Amniotic stem cell (primary cell): ENCODE data around the gene MYO1D.
"Not testable (repeated sequence)": the region's sequence is repeated elsewhere in the genome, so short reads cannot be mapped to it uniquely, and the experiment has no call there.

ENCODE experiments used
- DNase-seq: peaks from one replicate; lab custom pipeline; 2025; lab: John Stamatoyannopoulos, UW

Gene MYO1D

DNA sequence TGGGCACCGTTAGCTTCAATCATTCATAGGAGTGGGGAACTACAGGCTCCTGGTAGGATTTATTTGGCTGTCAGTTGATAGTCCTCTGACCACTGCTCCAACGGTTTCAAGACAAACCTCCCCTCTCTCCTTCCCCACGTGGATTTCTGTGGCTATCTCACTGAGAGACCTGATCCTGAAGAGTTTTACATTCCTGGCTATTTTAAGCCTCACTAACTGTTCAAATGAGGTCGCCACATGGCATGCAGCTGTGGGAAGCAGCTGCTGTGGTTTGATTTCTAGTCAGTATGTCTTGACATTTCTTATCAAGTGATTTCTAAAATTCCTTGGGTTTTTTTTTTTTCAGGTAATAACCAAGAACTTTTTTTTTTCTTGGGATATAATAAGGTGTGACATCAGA, 351.8 kb downstream of the MYO1D start:
- DNase-seq = no peak

- not testable (repeated sequence) for DNase-seq
Observed at GRCh38 chr17:32524553-32524880, 352.4 kb downstream of the MYO1D start.

DNA sequence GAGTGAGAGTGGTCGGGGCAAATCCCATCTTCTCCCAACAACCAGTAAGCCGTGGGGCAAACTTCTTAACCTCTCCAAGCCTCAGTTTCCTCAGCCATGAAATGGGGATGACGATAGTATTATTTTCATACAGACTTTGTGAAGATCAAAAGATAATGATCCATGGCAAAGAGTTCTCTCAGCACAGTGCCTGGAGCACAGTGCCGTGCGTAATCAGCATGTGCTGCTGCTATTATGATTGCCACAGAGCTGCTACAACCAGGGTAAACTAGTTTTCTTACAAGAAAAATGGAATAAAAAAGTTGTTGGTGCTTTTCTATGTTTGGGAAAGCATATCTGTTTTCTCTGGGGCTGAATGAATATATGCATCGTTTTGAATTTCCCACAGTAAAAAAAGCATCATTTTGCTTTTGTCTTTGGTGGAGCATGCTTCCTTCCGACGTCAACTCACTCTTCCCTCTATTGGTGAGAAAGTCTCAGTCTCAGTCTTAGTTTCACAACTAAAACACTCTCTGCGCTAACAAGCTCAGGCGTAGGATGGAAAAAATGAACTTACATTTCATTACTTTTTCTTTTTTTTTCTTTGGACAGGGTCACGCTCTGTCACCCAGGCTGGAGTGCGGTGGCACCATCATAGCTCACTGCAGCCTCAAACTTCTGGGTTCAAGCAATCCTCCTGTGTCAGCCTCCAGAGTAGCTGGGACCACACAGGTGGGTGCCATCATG, 352.9 kb downstream of the MYO1D start:
- DNase-seq = no peak

DNA sequence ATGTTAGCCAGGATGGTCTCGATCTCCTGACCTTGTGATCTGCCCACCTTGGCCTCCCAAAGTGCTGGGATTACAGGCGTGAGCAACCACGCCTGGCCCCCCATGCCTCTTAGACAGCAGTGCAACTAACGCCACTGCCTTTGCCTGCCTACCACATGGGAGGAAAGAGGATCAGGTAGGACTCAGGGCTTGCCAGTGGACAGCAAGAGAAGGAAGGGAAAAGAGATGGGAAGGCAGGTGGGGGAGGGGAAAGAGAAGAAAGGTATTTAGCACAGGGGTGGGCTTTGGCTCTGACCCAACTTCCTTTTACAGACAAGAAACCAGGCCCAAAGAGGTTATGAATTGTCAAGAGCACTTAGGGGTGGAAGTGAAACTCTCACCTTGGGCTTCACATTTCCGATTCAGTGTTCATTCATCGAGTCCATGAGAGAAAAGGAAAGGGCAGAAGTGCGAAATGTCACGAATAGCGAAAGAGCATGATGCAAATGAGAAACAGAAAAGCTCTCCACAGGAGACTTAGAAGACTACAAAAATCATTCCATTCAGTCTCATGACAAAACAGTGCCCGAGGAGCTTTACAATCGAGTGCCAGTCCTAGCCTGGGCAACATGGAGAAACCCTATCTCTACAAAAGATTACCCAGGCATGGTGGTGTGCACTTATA, 353.8 kb downstream of the MYO1D start:
- no peak for DNase-seq

GRCh38 chr17:32520737-32521404, 356.1 kb downstream of the MYO1D start:
- no peak for DNase-seq

- no peak for DNase-seq
Observed at GRCh38 chr17:32520104-32520701, 356.7 kb downstream of the MYO1D start.

DNA sequence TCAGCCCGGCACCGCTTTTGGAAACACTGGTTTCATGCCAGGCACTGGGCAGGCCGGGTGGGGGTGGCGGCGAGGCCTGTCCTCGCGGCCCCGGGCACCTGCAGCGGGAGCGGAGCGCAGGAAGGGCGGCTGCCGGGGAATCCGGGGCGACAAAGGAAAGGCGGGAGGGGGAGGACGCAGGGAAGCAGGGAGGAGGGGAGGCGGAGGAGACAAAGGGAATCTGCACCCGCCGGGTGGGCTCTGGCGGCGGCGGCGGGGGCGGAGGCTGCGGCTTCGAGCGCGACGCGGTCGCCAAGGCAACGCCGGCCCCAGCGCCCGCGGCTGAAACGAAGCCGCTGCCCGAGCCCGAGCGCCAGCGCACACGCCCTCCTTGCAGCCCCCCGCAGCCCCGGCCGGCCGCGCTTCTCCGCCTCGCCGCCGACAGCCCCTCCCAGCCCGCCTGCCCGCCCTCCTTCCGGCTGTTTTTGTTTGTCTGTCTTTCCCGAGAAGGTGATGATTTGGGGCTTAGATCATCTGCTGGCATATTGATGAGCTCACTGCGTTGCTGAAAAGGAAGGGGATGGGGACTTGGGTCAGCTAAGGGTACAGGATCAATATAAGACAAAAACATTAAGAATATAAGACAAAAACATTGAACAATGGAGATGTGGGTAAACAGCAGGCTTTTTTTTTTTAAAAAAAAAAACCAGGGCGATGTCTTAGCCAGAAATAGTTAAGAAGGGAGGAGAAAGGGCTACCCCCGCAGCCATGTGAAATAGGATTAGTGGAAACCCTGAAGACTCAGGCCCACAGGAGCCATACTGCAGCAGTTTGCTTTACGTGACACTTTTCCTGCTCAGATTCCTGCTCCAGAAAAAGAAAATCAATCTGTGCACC, 357.5 kb downstream of the MYO1D start:
- no peak for DNase-seq

DNA sequence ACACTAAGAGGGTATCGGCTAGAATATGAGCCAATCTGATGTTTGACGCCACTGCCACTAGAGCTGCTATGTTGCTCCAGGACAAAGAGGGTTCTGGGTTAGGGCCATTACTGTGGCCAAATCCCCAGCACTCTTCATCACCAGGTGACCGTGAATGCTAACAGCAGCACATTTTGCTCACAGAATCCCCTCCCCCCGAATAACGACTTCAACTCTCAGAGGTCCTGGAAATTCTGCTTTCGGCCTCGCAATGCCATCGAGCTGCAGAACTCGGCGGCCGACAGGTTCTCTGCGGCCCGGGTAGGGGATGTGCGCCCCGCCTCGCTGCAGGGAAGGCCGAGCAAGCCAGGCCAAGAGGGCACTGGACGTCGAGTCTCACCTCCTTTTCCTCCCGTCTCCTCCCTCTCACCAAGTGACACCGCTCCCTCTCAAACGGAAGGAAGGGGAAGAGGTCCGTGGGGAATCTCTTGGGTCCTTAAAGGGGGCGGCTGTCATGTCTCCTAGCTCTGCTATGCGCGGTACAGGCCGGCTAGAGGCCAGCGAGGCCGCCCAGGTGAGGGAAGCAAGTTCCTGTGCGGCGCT, 358.2 kb downstream of the MYO1D start:
- no peak for DNase-seq

DNA sequence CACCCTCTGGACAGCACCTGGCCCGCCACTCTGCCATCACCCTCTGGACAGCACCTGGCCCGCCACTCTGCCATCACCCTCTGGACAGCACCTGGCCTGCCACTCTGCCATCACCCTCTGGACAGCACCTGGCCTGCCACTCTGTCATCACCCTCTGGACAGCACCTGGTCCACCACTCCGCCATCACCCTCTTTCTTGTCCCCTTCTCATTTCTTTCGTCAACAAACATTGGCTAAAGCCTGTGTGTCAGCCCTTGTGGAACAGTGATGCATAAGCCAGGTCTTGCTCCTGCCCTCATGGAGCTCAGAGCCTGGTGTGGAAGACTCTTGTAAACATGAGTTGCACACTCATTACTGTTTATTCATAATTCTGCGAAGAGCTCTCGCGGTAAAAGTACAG, 358.9 kb downstream of the MYO1D start:
- no peak for DNase-seq

DNA sequence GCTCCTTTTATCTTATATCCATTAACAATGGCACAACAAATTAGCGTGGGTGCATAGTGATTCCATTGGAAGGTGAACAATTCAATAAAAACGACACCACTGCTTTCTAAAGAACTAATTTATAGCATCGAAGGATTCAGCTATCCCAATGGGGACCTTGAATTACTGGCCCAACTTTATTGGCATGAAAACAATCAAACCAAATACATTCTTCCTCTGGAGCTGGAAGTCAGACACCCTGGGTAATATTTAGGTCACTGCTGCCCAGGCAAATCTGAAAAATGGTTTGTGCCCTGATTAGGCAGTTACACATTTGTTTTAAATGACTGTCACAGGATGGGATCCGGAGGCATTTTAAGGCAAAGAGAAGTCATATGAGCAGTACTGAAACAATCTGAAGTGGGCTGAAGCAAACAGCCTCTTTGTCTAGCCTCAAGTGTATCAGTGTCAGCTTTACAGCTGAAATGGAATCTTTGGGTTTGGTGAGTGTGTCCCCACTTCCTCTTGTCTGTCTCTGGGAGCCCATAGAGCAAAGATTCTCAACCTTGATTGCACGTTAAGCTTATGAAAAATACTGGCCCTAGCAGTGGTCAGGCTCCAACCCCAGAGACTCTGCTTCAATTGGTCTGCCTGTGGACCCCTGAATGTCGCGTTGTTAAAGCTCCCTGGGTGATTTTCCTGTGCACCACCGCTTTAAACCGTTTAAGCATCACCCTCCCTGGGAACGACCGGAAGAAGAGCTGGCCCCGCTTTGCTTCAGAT, 359.8 kb downstream of the MYO1D start:
- DNase-seq = no peak

- no peak for DNase-seq
Observed at GRCh38 chr17:32516450-32516849, 360.5 kb downstream of the MYO1D start.

DNA sequence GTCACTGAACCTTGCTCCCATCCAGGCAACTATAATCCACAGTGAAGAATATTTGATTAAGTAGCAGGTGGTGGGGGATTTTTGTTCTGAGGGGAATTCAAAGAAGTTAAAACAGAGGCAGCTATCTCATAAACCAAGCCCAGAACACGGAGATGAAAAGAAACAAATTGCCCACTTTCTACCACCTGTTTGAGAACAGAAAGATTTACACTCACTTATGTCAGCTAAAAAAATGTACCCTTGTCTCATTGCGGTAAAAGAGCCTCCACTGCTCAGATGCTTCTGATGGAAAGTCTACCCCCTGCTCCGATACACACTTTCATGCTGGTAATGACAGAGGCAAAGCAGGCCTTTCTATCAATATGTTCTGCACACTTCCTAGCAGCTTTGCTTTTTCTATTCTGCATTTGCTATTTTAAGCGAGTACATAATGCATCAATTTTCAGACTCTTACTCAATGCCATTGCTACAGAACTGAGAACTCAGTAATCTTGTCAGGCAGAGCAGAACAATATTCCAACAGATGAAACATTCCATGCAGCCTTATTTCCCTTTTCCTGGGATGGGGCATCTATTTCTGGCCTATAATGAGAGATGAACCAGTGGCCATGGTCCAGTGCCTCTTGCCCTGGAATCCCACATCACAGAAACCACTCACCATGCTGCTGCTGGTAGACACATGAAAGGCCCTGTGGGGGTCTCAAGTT, 361.1 kb downstream of the MYO1D start:
- DNase-seq = no peak

DNA sequence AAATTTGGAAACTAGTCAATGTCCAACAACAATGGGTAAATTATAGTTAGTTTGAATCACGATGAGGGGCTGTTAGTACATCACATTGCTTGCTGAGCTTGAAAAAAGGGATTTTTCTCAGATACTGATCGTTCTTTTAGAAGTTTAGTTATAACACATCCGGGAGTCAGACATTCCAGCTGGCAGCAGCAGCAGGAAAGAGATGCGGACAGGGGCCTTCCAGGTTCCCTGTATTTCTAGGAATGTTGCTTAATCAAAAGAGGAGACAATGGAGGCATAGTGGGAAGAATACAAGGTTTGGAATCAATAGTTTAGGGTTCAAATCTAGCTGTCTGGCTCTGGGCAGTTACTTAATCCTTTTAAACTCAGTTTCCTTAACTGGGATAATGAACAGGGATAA, 362.3 kb downstream of the MYO1D start:
- no peak for DNase-seq

DNA sequence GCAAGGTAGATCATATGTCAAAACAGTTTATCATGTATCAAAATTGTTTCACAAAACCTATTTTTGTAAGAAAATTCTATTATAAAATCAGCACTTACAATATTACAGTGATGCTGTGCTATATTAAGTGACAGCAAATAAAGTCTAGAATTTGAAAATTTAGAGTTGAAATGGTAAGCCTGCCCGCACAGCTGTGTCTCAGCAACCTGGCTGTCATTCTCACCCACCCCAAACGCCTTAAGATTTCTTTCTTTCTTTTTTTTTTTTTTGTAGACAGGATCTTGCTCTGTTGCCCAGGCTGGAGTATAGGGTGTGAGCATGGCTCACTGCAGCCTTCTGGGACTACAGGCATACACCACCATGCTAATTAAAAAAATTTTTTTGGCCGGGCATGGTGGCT, 363.3 kb downstream of the MYO1D start:
- DNase-seq = no peak

DNA sequence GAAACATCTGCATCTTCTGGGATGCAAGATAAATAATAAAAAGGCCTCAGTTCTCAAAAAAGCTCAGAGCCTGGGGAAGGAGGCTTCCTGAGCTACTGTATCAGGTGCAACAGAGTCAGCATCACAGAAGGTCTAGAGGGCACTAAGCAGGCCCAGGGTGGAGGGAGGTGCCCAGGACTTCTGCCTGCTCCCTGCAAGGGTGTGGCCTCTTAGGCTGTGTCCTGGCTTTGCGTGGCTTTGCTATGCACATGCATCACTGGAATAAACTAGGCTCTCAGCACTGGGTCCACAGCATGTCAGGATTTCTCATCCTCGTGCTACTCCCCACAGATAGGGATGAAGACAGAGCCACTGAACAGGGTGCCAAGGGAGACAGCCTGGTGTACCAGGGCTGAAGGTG, 364.6 kb downstream of the MYO1D start:
- no peak for DNase-seq

- DNase-seq = no peak
Observed at GRCh38 chr17:32510466-32510865, 366.5 kb downstream of the MYO1D start.

GRCh38 chr17:32508926-32509325, 368.0 kb downstream of the MYO1D start:
- DNase-seq = no peak

DNA sequence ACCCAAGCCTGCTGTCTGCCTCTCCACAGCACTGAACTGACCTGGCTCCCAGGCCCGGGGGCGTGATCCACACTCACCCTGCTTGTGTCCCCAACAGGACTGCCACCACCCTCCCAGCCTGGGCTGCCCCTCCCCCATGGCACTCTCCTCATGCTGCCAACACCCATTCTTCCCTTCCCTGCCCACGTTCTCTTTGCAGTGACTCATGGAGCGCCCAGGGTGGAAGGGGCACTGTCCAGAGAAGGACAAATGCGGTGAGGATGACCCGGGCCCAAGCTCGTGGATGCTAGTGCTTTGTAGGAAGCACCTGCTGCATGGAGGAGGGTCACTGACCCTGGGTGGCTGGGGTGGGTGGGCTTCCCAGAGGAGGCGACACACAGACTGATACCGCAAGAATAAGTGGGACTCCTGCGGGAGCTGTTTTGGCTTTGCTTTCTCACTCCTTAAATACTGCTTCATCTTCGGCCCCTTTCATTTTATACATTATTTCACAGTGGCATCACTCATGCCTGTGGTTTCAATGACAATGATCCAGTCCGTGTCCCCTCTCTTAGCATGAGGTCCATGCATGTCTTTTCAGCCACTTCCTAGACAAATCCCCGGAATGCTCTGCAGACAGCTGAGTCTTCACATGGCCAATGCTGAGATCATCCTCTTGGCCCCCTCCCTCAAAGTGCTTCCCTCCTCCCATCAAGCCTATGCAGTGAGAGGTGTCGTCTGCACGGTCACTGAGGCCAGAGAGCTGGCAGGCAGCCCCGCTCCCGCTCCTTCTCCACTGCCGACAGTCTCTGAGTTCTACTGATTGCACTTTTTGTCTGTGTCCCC, 372.5 kb downstream of the MYO1D start:
- DNase-seq = no peak
